H1 (cell line): Measurements from ENCODE around the gene U2SURP.
"Not testable (repeated sequence)": the region's sequence is repeated elsewhere in the genome, so short reads cannot be mapped to it uniquely, and the experiment has no call there.

Source experiments
- CEBPB ChIP-seq: IDR thresholded peaks from 2 replicates; pipeline ENCODE4 v1.6.1; 2012; ENCODE audit warnings: low read depth, low read length
- EZH2 ChIP-seq: fragments of 200-600 bp; sonication (generic); IDR thresholded peaks from 2 replicates; pipeline ENCODE4 v1.7.1; 2012; ENCODE audit warnings: low read depth, mild to moderate bottlenecking, moderate library complexity, low read length, inconsistent platforms; ENCODE audit not compliant: severe bottlenecking
- POLR2A ChIP-seq, 2 experiments: IDR thresholded peaks; 1 replicate in 1 of 2; 2 replicates in 1 of 2; pipeline ENCODE4 v1.6.1; 2011; ENCODE audit warnings: low read depth in 2 of 2, low read length in 2 of 2, mild to moderate bottlenecking in 2 of 2; ENCODE audit errors: control extremely low read depth in 1 of 2
- SAP30 ChIP-seq: fragments of 300-600 bp; sonication (generic); IDR thresholded peaks from 2 replicates; pipeline ENCODE4 v1.7.1; 2012; ENCODE audit warnings: low read length, moderate library complexity, mild to moderate bottlenecking, inconsistent platforms; ENCODE audit not compliant: insufficient read depth, insufficient replicate concordance
- SIX5 ChIP-seq: IDR thresholded peaks from 2 replicates; pipeline ENCODE4 v1.6.1; 2011; ENCODE audit warnings: mild to moderate bottlenecking, low read depth, low read length
- SP2 ChIP-seq: IDR thresholded peaks from 2 replicates; pipeline ENCODE4 v1.6.1; 2012; ENCODE audit warnings: mild to moderate bottlenecking, low read length, inconsistent platforms
- TAF7 ChIP-seq: optimal IDR thresholded peaks from 2 replicates; pipeline ENCODE3; 2011; ENCODE audit warnings: low read depth, mild to moderate bottlenecking, inconsistent platforms, low read length, moderate library complexity, borderline replicate concordance

- not testable (repeated sequence) for TF ChIP-seq POLR2A (IDR thresholded peaks at IDR 0.05; ENCODE audit: control extremely low read depth in 1 of 2, low read depth in 2 of 2, low read length in 2 of 2); EZH2; CEBPB; TAF7; SIX5; SAP30; SP2
Observed at GRCh38 chr3:143073541-143073940, 72.2 kb downstream of the U2SURP start.
